Gastroesophageal sphincter (tissue), 3 donors: ENCODE data around the gene METTL25B.

ENCODE experiments used
- CTCF ChIP-seq, 4 experiments: fragments of 200-600 bp in 2 of 4; fragments of 450-650 bp in 2 of 4; sonication (generic) in 1 of 4; IDR thresholded peaks; one replicate each; pipeline ENCODE4 v1.5.1; 2017 to 2019; ENCODE audit warnings: antibody characterized with exemption in 4 of 4, mild to moderate bottlenecking in 2 of 4, moderate library complexity in 2 of 4
- POLR2AphosphoS5 ChIP-seq: sonication (generic); formaldehyde crosslinking; IDR thresholded peaks from one replicate; pipeline ENCODE4 v1.6.1; 2017; ENCODE audit warnings: antibody characterized with exemption

GRCh38 chr1:156727926-156728598 lies at the start of gene METTL25B:
- TF ChIP-seq CTCF (IDR thresholded peaks at IDR 0.05) (peak in 1 of 4 experiments; percentile 2), POLR2AphosphoS5 (no peak)
